ENCODE results near the gene PRIM1.

DNA sequence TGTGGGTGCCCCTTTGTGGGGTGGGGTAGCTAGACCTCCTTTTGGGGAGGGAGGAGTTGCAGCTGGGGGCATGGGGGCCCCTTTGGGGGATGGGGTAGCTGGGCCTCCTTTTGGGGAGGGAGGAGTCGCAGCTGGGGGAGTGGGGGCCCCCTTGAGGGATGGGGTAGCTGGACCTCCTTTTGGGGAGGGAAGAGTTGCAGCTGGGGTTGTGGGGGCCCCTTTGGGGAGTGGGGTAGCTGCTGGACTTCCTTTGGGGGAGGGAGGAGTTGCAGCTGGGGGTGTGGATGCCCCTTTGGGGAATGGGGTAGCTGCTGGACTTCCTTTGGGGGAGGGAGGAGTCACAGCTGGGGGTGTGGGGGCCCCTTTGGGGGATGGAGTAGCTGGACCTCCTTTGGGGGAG lies 34.0 kb downstream of the PRIM1 start:
- TF ChIP-seq, protein P1, sequence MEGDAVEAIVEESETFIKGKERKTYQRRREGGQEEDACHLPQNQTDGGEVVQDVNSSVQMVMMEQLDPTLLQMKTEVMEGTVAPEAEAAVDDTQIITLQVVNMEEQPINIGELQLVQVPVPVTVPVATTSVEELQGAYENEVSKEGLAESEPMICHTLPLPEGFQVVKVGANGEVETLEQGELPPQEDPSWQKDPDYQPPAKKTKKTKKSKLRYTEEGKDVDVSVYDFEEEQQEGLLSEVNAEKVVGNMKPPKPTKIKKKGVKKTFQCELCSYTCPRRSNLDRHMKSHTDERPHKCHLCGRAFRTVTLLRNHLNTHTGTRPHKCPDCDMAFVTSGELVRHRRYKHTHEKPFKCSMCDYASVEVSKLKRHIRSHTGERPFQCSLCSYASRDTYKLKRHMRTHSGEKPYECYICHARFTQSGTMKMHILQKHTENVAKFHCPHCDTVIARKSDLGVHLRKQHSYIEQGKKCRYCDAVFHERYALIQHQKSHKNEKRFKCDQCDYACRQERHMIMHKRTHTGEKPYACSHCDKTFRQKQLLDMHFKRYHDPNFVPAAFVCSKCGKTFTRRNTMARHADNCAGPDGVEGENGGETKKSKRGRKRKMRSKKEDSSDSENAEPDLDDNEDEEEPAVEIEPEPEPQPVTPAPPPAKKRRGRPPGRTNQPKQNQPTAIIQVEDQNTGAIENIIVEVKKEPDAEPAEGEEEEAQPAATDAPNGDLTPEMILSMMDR (IDR thresholded peaks at IDR 0.05) = no peak
- TF ChIP-seq POLR2A (IDR thresholded peaks at IDR 0.05) = no peak

Measured in lower leg skin (tissue), 3 donors.